SK-N-SH treated with all-trans-retinoic acid at 6 μM for 48 hours (cell line): Measurements from ENCODE around the gene TEN1.
A peak's percentile ranks its signal among the peaks of the same experiment; 100 is the strongest.

Experiments
- ATAC-seq: fragments of 200-7000 bp; cut with Tn5 transposase; 3 replicates; pipeline ENCODE4 v1.9.1; 2020; ENCODE audit warnings: mild to moderate bottlenecking, moderate library complexity
- BACH2 ChIP-seq: fragments of 250-450 bp; sonication (Bioruptor Pico); IDR thresholded peaks from 2 replicates; pipeline ENCODE4 v1.9.0; 2021; ENCODE audit warnings: mild to moderate bottlenecking, borderline replicate concordance
- ESRRG ChIP-seq: fragments of 250-450 bp; sonication (Bioruptor Pico); IDR thresholded peaks from 2 replicates; pipeline ENCODE4 v1.6.1; 2021; ENCODE audit warnings: mild to moderate bottlenecking
- GLIS3 ChIP-seq: fragments of 250-450 bp; sonication (Bioruptor Pico); IDR thresholded peaks from 2 replicates; pipeline ENCODE4 v1.5.0; 2020; ENCODE audit warnings: mild to moderate bottlenecking, moderate library complexity
- ISL1 ChIP-seq: fragments of 250-450 bp; sonication (Bioruptor Pico); IDR thresholded peaks from 2 replicates; pipeline ENCODE4 v2.1.2; 2022; ENCODE audit warnings: mild to moderate bottlenecking, moderate library complexity
- OSR1 ChIP-seq: fragments of 250-450 bp; sonication (Bioruptor Pico); IDR thresholded peaks from 2 replicates; pipeline ENCODE4 v1.8.0; 2022; ENCODE audit warnings: moderate library complexity, mild to moderate bottlenecking, inconsistent platforms
- PPARA ChIP-seq: fragments of 250-450 bp; sonication (Bioruptor Pico); IDR thresholded peaks from 2 replicates; pipeline ENCODE4 v1.5.0; 2020; ENCODE audit warnings: mild to moderate bottlenecking, borderline replicate concordance
- RARB ChIP-seq: fragments of 250-450 bp; sonication (Bioruptor Pico); IDR thresholded peaks from 2 replicates; pipeline ENCODE4 v1.8.0; 2021; ENCODE audit warnings: mild to moderate bottlenecking, moderate library complexity
- TCF4 ChIP-seq: fragments of 250-450 bp; sonication (Bioruptor Pico); IDR thresholded peaks from 2 replicates; pipeline ENCODE4 v1.8.0; 2021; ENCODE audit warnings: mild to moderate bottlenecking, moderate library complexity, borderline replicate concordance
- TOX ChIP-seq: fragments of 250-450 bp; sonication (Bioruptor Pico); IDR thresholded peaks from 2 replicates; pipeline ENCODE4 v1.8.0; 2021; ENCODE audit warnings: mild to moderate bottlenecking, moderate library complexity, borderline replicate concordance
- ZC3H10 ChIP-seq: fragments of 250-450 bp; sonication (Bioruptor Pico); IDR thresholded peaks from 2 replicates; pipeline ENCODE4 v1.5.1; 2021; ENCODE audit warnings: mild to moderate bottlenecking, moderate library complexity
- ZFP3 ChIP-seq: fragments of 250-450 bp; sonication (Bioruptor Pico); IDR thresholded peaks from 2 replicates; pipeline ENCODE4 v1.5.0; 2020; ENCODE audit warnings: mild to moderate bottlenecking, moderate library complexity
- ZNF565 ChIP-seq: fragments of 450-650 bp; formaldehyde crosslinking; conservative IDR thresholded peaks from 2 replicates; pipeline ENCODE4 v1.5.0; 2020; ENCODE audit warnings: low read depth, mild to moderate bottlenecking, moderate library complexity
- ZNF70 ChIP-seq: fragments of 450-650 bp; formaldehyde crosslinking; IDR thresholded peaks from 2 replicates; pipeline ENCODE4 v1.5.0; 2020; ENCODE audit warnings: mild to moderate bottlenecking, moderate library complexity
- ZNF8 ChIP-seq: fragments of 450-650 bp; formaldehyde crosslinking; IDR thresholded peaks from 2 replicates; pipeline ENCODE4 v1.5.0; 2020; ENCODE audit warnings: mild to moderate bottlenecking, moderate library complexity
- TF ChIP-seq, protein P1 (sequence below): fragments of 250-450 bp; sonication (Bioruptor Pico); IDR thresholded peaks from 2 replicates; pipeline ENCODE4 v1.8.0; 2020; ENCODE audit warnings: mild to moderate bottlenecking, moderate library complexity, borderline replicate concordance
- TF ChIP-seq, protein P2 (sequence below): fragments of 250-450 bp; sonication (Bioruptor Pico); IDR thresholded peaks from 2 replicates; pipeline ENCODE4 v1.5.0; 2020; ENCODE audit warnings: mild to moderate bottlenecking, moderate library complexity
- TF ChIP-seq, protein P3 (sequence below): fragments of 250-450 bp; sonication (Bioruptor Pico); IDR thresholded peaks from 2 replicates; pipeline ENCODE4 v1.8.0; 2021; ENCODE audit warnings: low read depth, mild to moderate bottlenecking, moderate library complexity, borderline replicate concordance
- TF ChIP-seq, protein P4 (sequence below): fragments of 250-450 bp; sonication (Bioruptor Pico); IDR thresholded peaks from 2 replicates; pipeline ENCODE4 v1.5.1; 2020; ENCODE audit warnings: low read depth, mild to moderate bottlenecking, moderate library complexity

Gene TEN1

DNA sequence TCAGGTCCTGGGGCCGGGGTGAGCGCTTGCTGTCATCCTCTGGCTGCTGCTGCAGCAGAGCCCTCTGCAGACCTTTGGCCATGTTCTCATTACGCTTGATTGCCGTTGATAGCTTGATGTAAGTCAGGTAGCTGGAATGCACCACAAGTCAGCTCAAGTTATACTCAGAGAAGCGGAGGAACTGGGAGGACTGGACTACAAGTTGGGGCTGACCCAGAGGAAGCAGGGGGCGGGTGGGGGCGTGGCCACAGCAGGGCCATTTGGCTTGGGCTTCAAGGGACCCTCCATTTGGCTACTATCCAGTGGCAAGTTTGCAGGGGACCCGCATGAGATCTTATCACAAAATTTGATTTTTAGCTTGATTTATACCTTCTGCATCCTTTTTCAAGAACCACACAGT lies 67.0 kb downstream of the TEN1 start:
- no peak for ATAC-seq
- TF ChIP-seq ISL1: no peak

DNA sequence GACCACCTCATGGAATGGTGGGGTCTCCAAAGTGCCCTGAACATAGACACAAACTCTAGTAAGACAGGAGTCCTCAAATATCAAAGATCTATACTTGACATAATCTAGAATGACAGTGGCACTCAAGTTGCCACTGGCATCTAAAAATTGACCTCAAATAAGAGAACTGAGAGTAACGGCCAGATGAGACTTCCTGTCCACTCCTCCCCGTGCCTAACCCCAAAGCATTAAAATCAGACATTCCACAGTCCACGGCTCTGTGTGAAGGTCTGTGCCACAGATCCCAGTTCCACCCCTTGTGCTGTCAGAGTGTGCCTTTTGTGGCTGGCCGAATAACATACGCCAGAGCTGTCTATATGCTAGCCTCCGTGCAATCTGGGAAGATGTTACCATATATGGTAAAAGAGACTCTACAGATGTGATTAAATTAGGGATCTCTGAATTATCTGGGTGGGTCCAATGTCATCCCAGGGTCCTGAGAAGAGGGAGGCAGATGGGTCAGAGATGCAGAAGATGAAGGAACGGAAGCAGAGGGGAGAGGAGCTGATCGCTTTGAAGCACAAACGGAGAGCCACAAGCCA lies 69.1 kb downstream of the TEN1 start:
- ATAC-seq: peak; percentile 6; the same call in 1 of the 3 replicates
- TF ChIP-seq ZC3H10 (CRISPR knock-in tag): no peak
- no peak for TF ChIP-seq ZFP3 (CRISPR knock-in tag)
- TF ChIP-seq ESRRG (CRISPR knock-in tag): no peak
- TF ChIP-seq ISL1: no peak
- no peak for TF ChIP-seq OSR1 (CRISPR knock-in tag)
- TF ChIP-seq, all 23 proteins: peak for 0

DNA sequence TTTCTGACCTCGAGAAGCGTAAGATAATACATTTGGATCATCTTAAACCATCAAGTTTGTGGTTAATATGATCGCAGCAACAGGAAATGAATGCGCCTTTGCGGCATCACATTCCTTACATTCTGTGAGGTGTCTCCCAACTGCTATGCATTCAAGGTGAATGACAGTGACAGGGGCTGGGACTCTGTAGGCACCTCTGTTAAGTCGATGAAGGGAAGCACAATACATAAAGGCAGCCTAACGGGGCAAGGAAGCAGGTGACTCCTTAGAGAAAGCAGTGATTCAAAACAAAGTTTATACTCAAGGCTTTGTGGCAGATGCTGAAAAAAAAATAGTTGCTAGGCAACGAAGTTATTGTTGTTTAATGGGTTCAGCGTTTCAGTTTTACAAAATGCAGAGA lies 69.7 kb downstream of the TEN1 start:
- peak; percentile 72 for ATAC-seq
- TF ChIP-seq, protein P1, sequence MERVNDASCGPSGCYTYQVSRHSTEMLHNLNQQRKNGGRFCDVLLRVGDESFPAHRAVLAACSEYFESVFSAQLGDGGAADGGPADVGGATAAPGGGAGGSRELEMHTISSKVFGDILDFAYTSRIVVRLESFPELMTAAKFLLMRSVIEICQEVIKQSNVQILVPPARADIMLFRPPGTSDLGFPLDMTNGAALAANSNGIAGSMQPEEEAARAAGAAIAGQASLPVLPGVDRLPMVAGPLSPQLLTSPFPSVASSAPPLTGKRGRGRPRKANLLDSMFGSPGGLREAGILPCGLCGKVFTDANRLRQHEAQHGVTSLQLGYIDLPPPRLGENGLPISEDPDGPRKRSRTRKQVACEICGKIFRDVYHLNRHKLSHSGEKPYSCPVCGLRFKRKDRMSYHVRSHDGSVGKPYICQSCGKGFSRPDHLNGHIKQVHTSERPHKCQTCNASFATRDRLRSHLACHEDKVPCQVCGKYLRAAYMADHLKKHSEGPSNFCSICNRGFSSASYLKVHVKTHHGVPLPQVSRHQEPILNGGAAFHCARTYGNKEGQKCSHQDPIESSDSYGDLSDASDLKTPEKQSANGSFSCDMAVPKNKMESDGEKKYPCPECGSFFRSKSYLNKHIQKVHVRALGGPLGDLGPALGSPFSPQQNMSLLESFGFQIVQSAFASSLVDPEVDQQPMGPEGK (CRISPR knock-in tag): no peak

DNA sequence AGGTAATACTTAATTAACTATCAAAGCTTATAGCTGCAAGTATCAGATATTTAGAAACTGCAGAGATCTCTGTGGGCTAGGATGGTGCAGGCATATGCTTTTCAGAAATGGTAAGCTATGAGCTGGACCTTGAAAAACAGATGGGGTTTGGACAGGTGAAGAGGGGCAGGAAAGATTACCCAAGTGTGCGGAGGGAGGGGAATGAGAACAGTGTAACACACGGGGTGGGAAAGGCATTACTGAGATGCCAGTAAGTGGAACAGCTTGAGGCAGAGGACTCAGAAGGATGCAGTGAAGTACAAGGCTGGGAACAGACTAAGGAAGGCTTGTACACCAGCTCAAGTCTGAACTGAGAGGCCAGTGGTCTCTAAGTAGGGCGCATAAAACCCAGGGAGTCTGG lies 70.2 kb downstream of the TEN1 start:
- TF ChIP-seq ZC3H10 (CRISPR knock-in tag) (no peak), GLIS3 (no peak), TCF4 (CRISPR knock-in tag) (no peak), ZNF8 (no peak), ZNF565 (CRISPR knock-in tag) (no peak), ISL1 (no peak), BACH2 (CRISPR knock-in tag) (no peak), OSR1 (CRISPR knock-in tag) (no peak), TOX (no peak), ZFP3 (CRISPR knock-in tag) (no peak), ZNF70 (CRISPR knock-in tag) (no peak), ESRRG (CRISPR knock-in tag) (no peak), RARB (CRISPR knock-in tag) (no peak), PPARA (CRISPR knock-in tag) (no peak)
- TF ChIP-seq, protein P2, sequence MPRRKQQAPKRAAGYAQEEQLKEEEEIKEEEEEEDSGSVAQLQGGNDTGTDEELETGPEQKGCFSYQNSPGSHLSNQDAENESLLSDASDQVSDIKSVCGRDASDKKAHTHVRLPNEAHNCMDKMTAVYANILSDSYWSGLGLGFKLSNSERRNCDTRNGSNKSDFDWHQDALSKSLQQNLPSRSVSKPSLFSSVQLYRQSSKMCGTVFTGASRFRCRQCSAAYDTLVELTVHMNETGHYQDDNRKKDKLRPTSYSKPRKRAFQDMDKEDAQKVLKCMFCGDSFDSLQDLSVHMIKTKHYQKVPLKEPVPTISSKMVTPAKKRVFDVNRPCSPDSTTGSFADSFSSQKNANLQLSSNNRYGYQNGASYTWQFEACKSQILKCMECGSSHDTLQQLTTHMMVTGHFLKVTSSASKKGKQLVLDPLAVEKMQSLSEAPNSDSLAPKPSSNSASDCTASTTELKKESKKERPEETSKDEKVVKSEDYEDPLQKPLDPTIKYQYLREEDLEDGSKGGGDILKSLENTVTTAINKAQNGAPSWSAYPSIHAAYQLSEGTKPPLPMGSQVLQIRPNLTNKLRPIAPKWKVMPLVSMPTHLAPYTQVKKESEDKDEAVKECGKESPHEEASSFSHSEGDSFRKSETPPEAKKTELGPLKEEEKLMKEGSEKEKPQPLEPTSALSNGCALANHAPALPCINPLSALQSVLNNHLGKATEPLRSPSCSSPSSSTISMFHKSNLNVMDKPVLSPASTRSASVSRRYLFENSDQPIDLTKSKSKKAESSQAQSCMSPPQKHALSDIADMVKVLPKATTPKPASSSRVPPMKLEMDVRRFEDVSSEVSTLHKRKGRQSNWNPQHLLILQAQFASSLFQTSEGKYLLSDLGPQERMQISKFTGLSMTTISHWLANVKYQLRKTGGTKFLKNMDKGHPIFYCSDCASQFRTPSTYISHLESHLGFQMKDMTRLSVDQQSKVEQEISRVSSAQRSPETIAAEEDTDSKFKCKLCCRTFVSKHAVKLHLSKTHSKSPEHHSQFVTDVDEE (CRISPR knock-in tag): no peak
- TF ChIP-seq, protein P3, sequence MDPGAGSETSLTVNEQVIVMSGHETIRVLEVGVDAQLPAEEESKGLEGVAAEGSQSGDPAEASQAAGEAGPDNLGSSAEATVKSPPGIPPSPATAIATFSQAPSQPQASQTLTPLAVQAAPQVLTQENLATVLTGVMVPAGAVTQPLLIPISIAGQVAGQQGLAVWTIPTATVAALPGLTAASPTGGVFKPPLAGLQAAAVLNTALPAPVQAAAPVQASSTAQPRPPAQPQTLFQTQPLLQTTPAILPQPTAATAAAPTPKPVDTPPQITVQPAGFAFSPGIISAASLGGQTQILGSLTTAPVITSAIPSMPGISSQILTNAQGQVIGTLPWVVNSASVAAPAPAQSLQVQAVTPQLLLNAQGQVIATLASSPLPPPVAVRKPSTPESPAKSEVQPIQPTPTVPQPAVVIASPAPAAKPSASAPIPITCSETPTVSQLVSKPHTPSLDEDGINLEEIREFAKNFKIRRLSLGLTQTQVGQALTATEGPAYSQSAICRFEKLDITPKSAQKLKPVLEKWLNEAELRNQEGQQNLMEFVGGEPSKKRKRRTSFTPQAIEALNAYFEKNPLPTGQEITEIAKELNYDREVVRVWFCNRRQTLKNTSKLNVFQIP (CRISPR knock-in tag): no peak
- TF ChIP-seq, protein P1 (CRISPR knock-in tag): no peak
- TF ChIP-seq, protein P4, sequence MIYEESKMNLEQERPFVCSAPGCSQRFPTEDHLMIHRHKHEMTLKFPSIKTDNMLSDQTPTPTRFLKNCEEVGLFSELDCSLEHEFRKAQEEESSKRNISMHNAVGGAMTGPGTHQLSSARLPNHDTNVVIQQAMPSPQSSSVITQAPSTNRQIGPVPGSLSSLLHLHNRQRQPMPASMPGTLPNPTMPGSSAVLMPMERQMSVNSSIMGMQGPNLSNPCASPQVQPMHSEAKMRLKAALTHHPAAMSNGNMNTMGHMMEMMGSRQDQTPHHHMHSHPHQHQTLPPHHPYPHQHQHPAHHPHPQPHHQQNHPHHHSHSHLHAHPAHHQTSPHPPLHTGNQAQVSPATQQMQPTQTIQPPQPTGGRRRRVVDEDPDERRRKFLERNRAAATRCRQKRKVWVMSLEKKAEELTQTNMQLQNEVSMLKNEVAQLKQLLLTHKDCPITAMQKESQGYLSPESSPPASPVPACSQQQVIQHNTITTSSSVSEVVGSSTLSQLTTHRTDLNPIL (CRISPR knock-in tag): no peak
- ATAC-seq: peak; percentile 15; the same call in 2 of the 3 replicates
